Fibroblast of the aortic adventitia (primary cell): ENCODE data around the gene PLEKHG4B. TPM values are rescaled to one million over a fixed set of nuclear protein-coding genes. Genes with fewer than 3 reads are reported as not detected.
"Not testable (repeated sequence)": the region's sequence is repeated elsewhere in the genome, so short reads cannot be mapped to it uniquely, and the experiment has no call there.

Experiments
- DNase-seq: peaks from one replicate; pipeline ENCODE4 v3.0.0-alpha.2; 2010; ENCODE audit warnings: low read depth
- H3K4me3 ChIP-seq: 2 replicates; pipeline ENCODE4 v1.5.1; 2011; ENCODE audit warnings: low read depth, mild to moderate bottlenecking, control low read depth, low read length, moderate library complexity
- CTCF ChIP-seq: IDR thresholded peaks from 2 replicates; pipeline ENCODE4 v1.5.1; 2011; ENCODE audit warnings: mild to moderate bottlenecking, low read length, control low read depth, inconsistent platforms; ENCODE audit not compliant: insufficient read depth
- total RNA-seq: library from RNA; depleted of rRNA; stranded (reverse); fragments of >200 nt; gene quantifications from 2 replicates; pipeline ENCODE4 v1.2.3, GENCODE V29; 2012; ENCODE audit warnings: low replicate concordance

PLEKHG4B gene
- total RNA-seq, 1 donor: not detected

DNA sequence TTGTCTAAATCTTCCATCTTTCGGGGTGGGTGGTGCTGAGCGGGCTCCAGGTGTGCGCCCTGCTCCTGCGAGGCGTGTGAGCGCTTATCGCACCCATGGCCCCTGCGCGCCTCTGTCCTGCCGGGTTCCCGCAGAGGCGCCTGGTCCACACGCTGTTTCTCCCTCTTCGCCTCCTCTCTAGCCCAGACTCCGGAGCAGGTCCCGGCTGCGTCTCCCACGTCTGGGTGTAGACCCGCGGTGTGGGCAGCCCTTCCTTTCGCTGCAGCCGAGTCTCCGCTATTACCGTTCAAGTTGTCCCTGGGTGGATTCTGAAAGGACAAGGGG lies 40.5 kb upstream of the PLEKHG4B start:
- H3K4me3 ChIP-seq: no peak overlapping the region
- no peak for TF ChIP-seq CTCF
- no peak for DNase-seq

DNA sequence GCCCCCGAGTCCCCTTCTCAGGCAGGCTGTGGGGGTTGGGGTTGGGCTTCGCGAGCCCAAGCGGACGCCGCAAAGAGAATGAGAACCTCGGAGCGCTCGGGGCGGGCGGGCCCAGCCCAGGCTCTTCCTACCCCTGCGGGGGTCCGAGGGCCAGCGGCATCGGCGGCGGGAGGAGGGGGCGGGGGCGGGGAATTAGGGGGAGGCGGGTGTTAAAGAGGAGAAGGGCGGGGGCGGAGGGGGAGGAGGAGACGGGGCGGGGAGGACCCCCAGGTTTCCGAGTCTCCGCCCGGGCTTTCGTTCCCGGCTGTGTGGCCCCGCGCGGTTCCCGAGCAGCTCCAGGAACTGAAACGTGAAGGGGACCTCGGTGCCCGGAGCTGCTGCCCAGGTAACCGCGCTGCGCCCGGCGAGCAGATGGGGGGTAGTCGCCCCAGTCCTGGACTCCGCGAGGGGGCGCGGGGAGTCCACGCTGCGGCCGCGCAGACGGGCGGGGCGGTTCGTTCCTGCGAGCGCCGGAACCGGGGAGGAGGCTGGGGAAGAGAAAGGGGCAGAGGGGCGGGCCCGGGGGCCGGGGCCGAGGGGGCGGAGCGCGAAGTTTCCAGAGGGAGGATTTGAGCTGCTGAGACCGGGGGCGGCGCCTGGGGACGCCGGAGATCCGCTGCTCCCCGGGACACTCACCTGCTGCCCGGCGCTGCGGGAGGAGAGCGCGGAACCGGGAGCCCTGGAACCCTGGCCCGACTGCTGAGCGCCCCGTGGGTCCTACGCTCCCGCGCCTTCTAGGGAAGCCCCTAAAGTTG lies 38.4 kb upstream of the PLEKHG4B start:
- TF ChIP-seq CTCF: no peak
- H3K4me3 ChIP-seq: peak overlapping the region; percentile 46
- no peak for DNase-seq

DNA sequence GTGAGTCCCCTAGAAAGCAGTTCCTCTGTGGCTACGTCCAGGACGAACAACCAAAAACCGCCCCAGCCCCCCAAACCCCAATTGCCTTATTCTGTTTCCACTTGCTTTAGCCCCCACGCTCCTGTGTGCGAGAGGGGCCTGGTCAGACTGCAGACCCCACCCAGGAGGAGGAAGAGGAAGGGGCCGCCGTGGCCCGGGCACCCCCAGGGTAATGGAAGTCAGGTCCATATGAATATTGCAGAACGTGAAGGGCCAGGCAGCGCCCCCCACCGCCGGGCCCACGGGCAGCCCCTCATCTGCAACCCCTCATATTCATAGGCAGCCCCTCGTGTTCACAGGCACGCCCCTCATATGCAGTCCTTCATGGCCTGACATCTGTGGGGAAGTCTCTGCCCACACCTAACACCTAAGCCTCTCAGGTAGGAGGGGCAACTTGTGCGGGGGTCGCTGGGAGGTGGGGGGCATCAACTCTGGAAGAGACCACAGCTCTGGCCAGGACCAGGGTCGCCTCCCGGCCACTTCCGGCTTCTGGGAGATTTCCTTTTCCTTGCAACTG lies 37.7 kb upstream of the PLEKHG4B start:
- no peak for TF ChIP-seq CTCF
- no peak for DNase-seq
- H3K4me3 ChIP-seq: peak overlapping the region; percentile 46

DNA sequence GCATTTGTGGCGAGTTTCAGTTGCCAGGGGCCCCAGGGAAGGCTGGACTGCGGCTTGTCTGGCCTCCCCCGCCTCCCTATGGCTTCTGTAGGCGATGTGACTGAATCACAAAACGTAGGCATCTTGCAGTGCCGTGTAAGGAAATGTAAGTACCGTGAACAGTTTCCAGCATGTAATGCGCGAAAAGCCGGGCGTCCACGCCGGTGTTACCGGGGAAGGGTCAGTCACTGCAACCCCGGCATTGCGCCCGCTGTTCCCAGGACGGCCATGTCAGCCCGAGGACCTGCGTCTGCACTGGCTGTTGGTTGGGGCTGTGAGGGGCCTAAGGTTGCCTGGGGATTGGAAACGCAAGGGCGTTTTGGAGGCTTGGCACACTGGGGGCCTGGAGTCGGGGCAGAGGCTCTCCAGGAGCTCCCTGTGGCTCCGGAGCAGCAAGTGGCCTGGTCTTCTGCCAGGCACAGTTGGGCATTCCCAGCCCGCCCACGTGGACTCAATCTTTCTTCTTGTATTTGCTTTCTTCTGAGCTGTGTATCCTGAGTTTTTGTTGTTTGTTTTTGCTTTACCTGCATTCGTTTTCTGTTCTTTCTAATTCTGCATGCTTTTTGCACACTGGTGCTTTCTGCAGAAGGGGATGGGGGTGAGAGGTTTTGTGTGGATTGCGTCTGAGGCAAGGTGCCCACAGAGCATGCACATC lies 36.9 kb upstream of the PLEKHG4B start:
- no peak for DNase-seq
- TF ChIP-seq CTCF: no peak
- H3K4me3 ChIP-seq: no peak overlapping the region

DNA sequence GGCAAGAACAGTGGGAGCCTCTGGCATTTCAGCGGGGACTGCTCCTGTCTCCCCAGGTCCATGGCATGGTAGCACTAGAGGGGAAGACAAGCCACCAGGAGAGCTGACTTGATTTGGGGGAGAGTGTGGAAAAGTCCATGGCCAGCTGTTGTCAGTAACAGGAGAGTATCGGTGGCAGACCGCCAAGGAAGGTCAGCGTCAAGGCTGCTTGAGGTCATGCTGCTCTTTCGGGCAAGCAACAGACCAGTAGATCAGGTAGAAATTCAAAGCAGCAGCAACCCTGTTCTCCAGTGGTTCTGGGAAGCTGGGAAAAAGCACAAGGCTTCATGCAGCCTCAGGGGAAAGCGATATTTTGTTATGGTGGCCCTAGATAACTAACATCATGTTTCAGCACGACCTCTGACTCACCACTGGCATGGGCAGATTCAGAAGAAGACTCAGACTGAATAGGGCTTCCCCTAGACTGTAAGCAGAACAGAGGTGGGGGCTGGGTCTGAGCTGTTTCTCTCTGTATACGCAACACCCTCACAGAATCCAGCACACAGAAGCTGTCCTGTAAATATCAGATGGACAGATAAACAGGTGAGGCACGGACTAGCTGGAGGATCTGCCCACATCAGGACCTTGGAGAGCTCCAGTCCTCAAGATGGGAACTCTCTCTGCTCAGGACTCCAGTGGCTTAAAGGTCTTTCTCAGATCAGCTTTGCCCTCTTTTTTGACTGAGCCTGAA lies 35.2 kb upstream of the PLEKHG4B start:
- no peak for TF ChIP-seq CTCF
- H3K4me3 ChIP-seq: no peak overlapping the region
- peak; percentile 31 for DNase-seq

- H3K4me3 ChIP-seq, DNase-seq: not testable (repeated sequence)
Measured at GRCh38 chr5:60250-60649, 31.7 kb upstream of the PLEKHG4B start.

GRCh38 chr5:70440-70839 lies 21.5 kb upstream of the PLEKHG4B start:
- DNase-seq: no peak
- TF ChIP-seq CTCF: no peak
- H3K4me3 ChIP-seq: no peak overlapping the region

- not testable (repeated sequence) for DNase-seq, H3K4me3 ChIP-seq
Measured at GRCh38 chr5:72316-73180, 19.4 kb upstream of the PLEKHG4B start.

DNA sequence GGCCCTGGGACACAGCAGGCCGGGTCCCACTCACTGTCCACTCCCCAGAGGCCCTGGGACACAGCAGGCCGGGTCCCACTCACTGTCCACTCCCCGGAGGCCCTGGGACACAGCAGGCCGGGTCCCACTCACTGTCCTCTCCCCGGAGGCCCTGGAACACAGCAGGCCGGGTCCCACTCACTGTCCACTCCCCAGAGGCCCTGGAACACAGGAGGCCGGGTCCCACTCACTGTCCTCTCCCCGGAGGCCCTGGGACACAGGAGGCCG lies 18.9 kb upstream of the PLEKHG4B start:
- DNase-seq, H3K4me3 ChIP-seq: not testable (repeated sequence)
